ENCODE measurements around the gene LIPG. TPM values are rescaled to one million over a fixed set of nuclear protein-coding genes. Genes with fewer than 3 reads are reported as not detected.

LIPG gene
- total and polyA plus RNA-seq, 8 donors = 8.8 to 47.1 (median 14.7) TPM

GRCh38 chr18:49596687-49597086 is 34.8 kb downstream of the LIPG start:
- intact Hi-C loops (cut with DNase I) = no loop called here

GRCh38 chr18:49597157-49597931 is 35.5 kb downstream of the LIPG start:
- Histone ChIP-seq H3K9me3 (no peaks in the 10 kb centered on the region), H3K4me1 (no peaks in the 10 kb centered on the region), H3K36me3 (no peaks in the 10 kb centered on the region), H3K27ac (no peak overlapping the region), H3K27me3 (no peaks in the 10 kb centered on the region), H3K4me3 (no peak overlapping the region)
- intact Hi-C loops (cut with DNase I) = no loop called here
- no peak for DNase-seq
- ATAC-seq = no peak
- no peak for TF ChIP-seq CTCF (IDR thresholded peaks at IDR 0.05)

More at GRCh38 chr18:49596687-49597086, 34.8 kb downstream of the LIPG start:
- H3K36me3 ChIP-seq = no peaks in the 10 kb centered on the region
- DNase-seq (no peak), ATAC-seq (no peak)
- H3K27ac ChIP-seq = no peak overlapping the region
- no peaks in the 10 kb centered on the region for H3K9me3 ChIP-seq
- H3K27me3 ChIP-seq = no peaks in the 10 kb centered on the region
- no peak overlapping the region for H3K4me3 ChIP-seq
- H3K4me1 ChIP-seq = no peaks in the 10 kb centered on the region
- no peak for TF ChIP-seq CTCF (IDR thresholded peaks at IDR 0.05)

DNA sequence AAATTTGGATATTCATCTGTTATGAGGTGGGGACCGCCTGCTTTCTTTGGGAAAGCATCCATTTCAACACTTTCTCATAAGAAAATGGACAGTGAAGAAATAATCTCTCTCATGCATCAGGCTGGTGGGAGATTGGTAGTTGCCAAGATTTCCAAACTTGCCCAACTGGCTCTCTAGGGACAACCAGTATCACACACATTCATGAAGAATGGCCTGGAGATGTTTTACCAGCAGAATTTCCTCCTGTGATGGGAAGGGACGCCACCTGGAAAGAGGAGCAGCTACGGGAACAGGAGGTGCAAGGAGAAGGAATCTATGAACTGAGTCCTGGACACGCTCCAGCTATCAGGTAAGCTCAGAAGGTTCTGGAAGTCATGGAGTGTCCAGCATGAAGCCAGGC is 39.4 kb downstream of the LIPG start:
- no peak overlapping the region for H3K4me3 ChIP-seq
- peaks cover 0 to 3% of the 10 kb centered on the region in 2 donors for H3K9me3 ChIP-seq

DNA sequence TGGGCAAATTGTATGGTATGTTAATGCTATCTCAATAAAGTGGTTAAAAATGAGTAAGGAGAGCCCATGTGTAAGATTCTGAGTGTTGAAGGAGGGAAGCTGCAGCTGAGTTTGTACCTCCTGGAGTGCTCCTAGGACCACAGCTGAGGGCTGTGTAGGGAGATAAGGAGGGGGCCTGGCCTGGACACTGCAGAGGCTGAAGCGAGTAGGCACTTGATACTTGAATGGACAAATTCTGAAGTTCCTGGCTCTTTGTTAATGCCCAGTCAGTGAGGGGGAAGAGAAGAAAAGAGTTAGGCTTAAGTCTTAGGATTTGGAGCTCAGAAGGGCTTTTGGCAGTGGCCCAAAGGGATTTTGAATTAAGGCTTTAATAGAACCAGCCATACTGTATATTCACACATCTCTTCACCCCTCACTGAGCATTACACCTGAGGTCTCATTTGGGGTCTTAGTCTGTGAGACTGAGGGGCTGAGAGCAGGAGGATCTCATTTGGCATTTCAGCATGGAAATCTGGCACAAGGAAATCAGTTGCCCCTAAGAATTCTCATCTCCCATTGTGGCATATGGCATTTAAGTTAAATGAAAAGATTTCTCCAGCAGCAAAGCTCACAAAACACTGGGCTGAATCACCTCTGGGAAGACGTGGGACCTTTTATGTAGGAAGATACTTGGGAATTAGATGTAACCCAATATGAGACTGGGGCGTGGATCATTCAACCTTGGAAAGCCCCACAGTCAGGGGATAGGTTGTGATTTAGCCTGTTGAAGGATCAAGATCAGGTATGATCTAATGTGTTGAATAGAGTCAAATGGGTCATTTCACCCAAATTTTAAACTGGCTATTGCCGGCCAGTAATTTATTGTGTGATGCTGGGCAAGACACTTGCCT is 46.8 kb downstream of the LIPG start:
- no peaks in the 10 kb centered on the region for H3K36me3 ChIP-seq
- peaks cover 0 to 3% of the 10 kb centered on the region in 2 donors for H3K9me3 ChIP-seq
- H3K27me3 ChIP-seq = no peaks in the 10 kb centered on the region
- no peak for ATAC-seq
- no peak overlapping the region for H3K27ac ChIP-seq
- no peak for DNase-seq
- no peak for TF ChIP-seq CTCF (IDR thresholded peaks at IDR 0.05)
- intact Hi-C loops (cut with DNase I) = no loop called here
- no peak overlapping the region for H3K4me3 ChIP-seq
- H3K4me1 ChIP-seq = no peaks in the 10 kb centered on the region

More for the DNA sequence above, 39.4 kb downstream of the LIPG start:
- H3K27me3 ChIP-seq = no peaks in the 10 kb centered on the region
- intact Hi-C loops (cut with DNase I) = no loop called here
- H3K4me1 ChIP-seq = no peaks in the 10 kb centered on the region
- H3K36me3 ChIP-seq = no peaks in the 10 kb centered on the region
- TF ChIP-seq CTCF (IDR thresholded peaks at IDR 0.05) = no peak
- DNase-seq (no peak), ATAC-seq (no peak)
- no peak overlapping the region for H3K27ac ChIP-seq

Measured in left lung (tissue), 10 donors.